ENCODE results near the gene SIGLEC6.
A peak's percentile ranks its signal among the peaks of the same experiment; 100 is the strongest.

The SIGLEC6 gene

DNA sequence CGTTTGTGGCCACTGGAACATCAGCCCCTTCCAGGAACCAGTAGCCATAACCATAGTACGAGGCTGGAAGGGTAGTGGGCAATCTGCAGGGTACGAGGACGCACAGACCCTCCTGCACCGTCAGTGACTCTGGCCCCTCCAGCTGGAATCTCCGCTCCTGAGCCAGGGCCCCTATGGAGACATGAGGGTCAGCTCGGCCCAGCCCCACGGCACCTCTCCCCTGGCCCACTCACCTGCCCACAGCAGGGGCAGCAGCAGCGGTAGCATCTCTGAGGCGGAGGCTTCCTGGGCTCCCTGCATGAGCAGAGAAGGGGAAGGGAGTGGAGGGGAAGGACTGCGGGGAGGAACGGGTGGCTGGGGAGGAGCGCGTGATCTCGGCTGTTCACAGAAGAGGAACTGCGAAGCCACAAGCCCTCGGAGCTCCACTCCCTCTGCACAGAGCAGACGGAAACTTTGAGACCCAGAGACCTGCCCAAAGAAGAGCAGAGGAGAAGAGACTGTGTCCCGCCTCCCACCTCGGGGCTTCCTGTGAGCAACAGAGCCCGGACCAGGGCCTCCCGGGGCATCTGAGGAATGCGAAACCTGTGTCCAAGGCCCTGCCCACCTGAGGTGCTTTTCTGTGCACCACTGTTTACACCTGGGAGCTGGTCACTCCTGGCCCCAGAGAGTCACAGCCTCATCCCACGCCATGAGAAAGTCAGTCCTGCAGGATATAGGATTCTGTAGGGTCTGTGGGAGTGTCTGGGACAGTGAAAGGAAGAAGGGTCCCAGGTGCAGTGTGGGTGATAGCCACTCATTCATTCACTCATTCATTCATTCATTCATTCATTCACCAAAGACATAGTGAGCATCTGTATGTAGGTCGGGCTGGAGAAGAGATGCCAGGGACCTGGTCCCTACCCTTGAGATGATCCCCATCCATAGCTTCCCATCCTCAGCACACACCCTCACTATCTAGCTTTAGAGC, at the start of gene SIGLEC6:
Gene SIGLEC6, minus strand, starts transcription at position 322 of the 967 bp plus-strand sequence. Its CDS starts 22 bp downstream, at position 300.
- peak; percentile 98 to 99 for DNase-seq

DNA sequence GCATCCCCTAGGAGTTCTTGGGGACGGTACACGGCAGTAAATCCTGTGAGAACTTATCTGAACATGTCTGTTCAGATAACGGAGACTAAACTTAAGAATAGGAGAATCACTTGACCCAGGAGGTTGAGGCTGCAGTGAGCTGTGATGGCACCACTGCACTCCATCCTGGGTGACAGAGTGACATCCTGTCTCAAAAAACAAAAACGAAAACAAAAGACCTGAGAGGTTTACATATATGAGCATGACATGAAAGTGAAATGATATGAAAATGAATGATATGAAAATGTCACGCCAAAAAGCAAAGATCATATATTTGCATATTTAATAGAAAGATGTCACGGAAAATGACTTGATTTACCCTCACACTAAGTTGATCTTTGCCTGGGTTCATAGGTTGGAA, 45.4 kb upstream of the SIGLEC6 start:
- no peak for DNase-seq

DNA sequence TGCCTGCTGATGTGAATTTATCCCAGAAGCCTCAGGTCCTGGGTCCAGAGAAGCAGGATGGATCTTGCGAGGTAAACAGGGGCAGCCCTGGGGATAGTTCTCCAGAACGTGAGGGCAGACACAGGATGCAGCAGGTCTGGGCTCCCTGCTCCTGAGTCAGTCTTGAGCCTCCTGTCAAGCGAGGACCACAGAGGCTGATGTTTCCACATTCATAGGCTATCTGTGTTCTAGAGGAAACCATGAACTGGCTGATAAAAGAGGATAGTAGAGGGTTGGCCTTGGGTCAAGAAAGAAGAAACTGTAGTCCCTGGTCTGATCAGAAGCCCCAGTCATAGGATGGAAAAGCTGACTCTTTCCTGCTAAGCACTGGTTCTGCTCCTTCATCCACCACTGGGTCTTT, 41.9 kb upstream of the SIGLEC6 start:
- DNase-seq, result no peak

DNA sequence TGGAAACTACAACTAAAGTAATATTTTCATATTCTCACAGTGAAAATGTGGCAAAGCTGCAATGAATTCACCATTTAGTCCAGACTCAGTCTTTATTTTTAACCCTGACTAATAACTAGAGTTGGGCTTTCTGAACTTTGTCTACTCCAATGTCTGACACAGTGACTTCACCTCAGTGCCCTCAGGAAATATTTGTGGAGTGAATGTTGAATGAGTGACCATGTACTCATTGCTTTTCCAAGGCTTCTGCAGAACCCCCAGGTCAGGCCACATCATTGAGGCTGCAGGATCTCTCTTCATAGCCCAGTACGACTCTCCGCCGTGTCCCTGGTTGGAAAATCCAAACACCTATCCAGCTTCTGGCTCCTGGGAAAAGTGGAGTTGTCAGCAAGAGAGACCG, 41.4 kb upstream of the SIGLEC6 start:
- no peak for DNase-seq

GRCh38 chr19:51572410-51572809, 40.9 kb upstream of the SIGLEC6 start:
- DNase-seq, result peak; percentile 32 to 37

GRCh38 chr19:51571599-51571998, 40.1 kb upstream of the SIGLEC6 start:
- no peak for DNase-seq

DNA sequence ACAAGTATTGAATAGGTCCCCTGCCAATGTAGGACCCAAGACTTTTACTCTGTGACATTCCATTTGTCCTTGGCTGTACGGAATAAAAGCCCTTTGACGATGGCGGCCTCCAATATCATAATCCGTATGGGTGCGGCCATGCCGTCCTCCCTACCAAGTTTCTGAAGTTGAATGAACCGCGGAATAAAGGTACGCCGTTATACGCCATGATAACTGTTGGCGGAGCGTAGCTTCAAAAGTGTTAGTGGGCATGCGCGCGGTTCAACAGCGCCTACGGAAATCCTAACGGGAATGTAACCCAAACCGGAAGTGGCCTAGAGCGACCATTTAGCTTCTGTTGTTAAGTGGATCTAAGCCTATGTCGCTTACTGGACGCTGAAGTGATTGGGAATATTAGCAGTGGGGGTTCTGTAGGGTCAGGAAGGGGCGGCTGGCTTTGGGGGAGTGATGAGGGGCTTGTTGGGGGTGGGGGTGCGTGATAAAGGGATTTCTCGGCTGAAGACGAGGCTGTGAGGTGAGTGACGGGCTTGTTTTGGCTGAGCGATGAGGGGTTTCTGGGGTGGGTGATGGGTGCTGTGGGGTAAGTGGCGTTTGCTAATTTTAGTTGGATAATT, 39.6 kb upstream of the SIGLEC6 start, which contains the start of gene ZNF175:
Gene ZNF175, plus strand, starts transcription at position 322 of the 614 bp plus-strand sequence. CDS start 2,047 bp downstream, outside the sequence.
- peak; percentile 93 to 94 for DNase-seq

GRCh38 chr19:51568456-51568855, 37.0 kb upstream of the SIGLEC6 start:
- no peak for DNase-seq

GRCh38 chr19:51567583-51567982, 36.1 kb upstream of the SIGLEC6 start:
- DNase-seq, result no peak

DNA sequence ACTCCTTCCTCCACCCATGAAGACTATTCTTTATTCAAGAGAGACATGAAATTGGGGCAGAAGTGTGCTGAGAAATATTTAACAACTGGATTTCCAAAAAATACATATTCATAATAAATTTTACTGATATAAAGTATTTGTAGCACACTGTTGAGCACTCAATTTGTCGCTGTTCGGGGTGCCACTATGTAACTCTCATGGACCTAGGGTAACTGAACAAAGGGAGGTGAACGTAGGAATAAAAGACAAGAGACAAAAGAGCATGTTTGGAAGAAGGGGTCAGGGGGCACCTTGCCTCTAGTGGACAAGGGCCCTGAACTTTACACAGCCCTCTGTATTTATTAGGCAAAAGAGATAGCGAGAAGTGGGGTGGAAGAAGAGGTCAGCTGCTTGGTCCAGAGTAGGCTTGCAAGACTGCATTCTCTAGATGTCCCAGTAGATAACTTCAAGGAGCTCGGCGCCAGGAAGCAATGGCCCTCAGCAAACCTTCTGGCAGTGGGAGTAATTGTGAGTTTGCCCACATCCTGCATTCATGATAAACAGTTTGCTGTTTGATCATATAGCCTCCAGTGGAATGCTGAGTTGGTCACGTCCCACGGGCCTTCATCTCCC, 35.1 kb upstream of the SIGLEC6 start:
- DNase-seq, result no peak

- no peak for DNase-seq
These were observed 34.1 kb upstream of the SIGLEC6 start for GRCh38 chr19:51565583-51565982.

DNA sequence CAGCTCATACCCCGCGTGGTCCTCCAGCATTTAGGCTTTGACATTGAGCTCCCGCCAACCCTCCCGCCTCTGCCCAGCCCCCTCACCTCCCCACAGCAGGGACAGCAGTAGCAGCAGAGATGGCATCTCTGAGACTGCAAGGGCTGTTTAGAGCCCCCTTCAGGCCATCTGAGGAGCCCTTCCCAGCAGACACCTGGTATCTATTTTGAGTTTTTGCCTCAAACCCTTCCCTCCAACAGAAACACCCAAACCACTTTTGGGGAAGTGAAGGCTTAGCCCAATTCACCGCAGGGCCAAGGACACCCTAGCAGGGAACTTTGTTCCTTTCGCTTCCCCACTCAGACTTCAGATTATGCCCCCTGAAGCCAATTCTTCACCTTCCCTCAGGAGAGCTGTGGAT, 33.3 kb upstream of the SIGLEC6 start:
- peak; percentile 32 to 50 for DNase-seq

GRCh38 chr19:51560339-51560738, 28.9 kb upstream of the SIGLEC6 start:
- no peak for DNase-seq

- DNase-seq, result no peak
These were observed 27.8 kb upstream of the SIGLEC6 start for GRCh38 chr19:51559240-51559639.

- DNase-seq, result peak; percentile 56
These were observed 21.7 kb upstream of the SIGLEC6 start for GRCh38 chr19:51552996-51553725.

DNA sequence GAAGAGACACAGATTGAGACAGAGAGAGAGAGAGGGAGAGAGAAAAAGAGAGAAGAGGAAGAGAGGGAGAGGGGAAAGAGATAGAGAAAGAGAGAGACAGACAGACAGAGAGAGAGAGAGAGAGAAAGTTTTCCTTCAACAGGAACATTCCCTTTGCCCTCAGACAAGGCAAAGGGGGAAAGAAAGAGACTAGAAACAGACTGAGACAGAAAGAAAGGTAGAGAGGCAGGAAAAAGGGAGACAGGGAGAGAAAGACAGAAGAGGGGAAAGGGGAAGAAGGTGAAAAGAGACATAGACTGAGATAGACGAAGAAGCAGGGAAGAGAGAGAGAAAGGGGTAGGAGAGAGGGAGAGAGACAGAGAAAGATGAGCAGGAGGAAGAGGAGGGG, 21.1 kb upstream of the SIGLEC6 start:
- no peak for DNase-seq

- DNase-seq, result no peak
These were observed 20.4 kb upstream of the SIGLEC6 start for GRCh38 chr19:51551673-51552432.

DNA sequence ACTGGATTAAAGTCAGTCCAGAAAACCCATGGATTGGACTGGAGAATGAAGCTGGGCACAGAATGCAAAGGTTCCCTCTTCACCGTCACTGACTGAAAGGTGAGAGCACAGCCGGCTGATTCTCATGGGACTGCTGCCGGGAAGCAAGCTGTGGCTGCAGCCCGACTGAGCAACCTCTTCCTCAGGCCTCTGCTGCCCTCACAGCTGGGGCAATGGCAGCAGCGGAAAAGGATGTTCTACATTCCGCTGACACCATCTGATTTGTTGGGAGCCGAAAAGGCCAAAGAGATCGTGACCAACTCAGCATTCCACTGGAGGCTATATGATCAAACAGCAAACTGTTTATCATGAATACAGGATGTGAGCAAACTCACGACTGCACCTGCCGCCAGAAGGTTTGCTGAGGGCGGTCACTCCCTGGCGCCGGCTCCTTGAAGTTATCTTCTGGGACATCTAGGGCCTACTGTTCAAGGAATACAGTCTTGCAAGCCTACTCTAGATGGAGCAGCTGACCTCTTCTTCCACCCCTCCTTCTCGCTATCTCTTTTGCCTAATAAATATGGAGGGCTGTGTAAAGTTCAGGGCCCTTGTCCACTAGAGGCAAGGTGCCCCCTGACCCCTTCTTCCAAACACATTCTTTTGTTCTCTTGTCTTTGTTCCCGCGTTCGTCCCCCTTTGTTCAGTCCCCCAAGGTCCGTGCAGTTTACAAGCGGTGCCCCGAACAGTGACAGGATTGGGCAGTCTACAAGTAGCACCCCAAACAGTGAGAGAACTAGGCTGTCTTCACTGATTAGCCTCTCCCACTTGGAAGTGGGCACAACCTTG, 19.6 kb upstream of the SIGLEC6 start:
- no peak for DNase-seq

GRCh38 chr19:51549533-51550324, 18.3 kb upstream of the SIGLEC6 start:
- no peak for DNase-seq

DNA sequence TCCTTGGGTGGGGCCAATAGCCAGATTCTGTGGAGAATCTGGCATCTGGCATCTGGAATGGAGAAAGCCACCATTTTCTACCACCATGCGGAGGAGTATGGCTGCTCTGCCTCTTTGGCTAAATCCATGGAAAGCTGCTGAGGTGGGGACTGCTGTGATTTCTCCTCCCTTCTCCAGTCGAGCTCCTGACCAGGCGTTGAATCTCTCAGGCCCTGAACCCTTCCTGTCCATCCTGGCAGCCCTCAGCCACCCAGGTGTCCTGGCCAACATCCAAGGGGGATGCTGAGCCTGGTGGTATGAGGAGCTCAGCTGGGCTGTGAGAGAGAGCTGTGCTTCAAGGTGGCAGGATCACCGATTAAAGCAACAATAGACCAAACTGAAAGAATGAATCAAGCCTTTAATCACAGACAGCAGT, 17.4 kb upstream of the SIGLEC6 start:
- DNase-seq, result no peak

All from Kasumi-1 (cell line).